ENCODE data around the gene AP4E1. TPM values are rescaled to one million over a fixed set of nuclear protein-coding genes. Genes with fewer than 3 reads are reported as not detected.
"Not testable (repeated sequence)": the region's sequence is repeated elsewhere in the genome, so short reads cannot be mapped to it uniquely, and the experiment has no call there.

Gene AP4E1
- total RNA-seq, 1 experiment from 2014 or later, result 6.0 TPM

GRCh38 chr15:50889589-50889988 lies 18.9 kb upstream of the AP4E1 start:
- no peak for DNase-seq (ENCODE audit: low spot score)

- no peak for DNase-seq (ENCODE audit: low spot score)
Observed at GRCh38 chr15:50890751-50891150, 17.7 kb upstream of the AP4E1 start.

- no peak for DNase-seq (ENCODE audit: low spot score)
Observed at GRCh38 chr15:50891159-50891558, 17.3 kb upstream of the AP4E1 start.

- no peak for DNase-seq (ENCODE audit: low spot score)
Observed at GRCh38 chr15:50893976-50894375, 14.5 kb upstream of the AP4E1 start.

- DNase-seq (ENCODE audit: low spot score), result not testable (repeated sequence)
Observed at GRCh38 chr15:50901390-50901789, 7.1 kb upstream of the AP4E1 start.

- no peak for DNase-seq (ENCODE audit: low spot score)
Observed at GRCh38 chr15:50904211-50904610, 4.3 kb upstream of the AP4E1 start.

GRCh38 chr15:50905055-50905454 lies 3.4 kb upstream of the AP4E1 start:
- DNase-seq (ENCODE audit: low spot score), result no peak

- no peak for DNase-seq (ENCODE audit: low spot score)
Observed at GRCh38 chr15:50906954-50907600, 1.4 kb upstream of the AP4E1 start.

- DNase-seq (ENCODE audit: low spot score), result peak; percentile 18
Observed at GRCh38 chr15:50907601-50908208, 778 bp upstream of the AP4E1 start.

GRCh38 chr15:50909010-50909317 lies 481 bp downstream of the AP4E1 start:
- peak; percentile 4 for DNase-seq (ENCODE audit: low spot score)

GRCh38 chr15:50910426-50910795 lies 1.9 kb downstream of the AP4E1 start:
- not testable (repeated sequence) for DNase-seq (ENCODE audit: low spot score)

GRCh38 chr15:50911001-50911400 lies 2.5 kb downstream of the AP4E1 start:
- no peak for DNase-seq (ENCODE audit: low spot score)

- no peak for DNase-seq (ENCODE audit: low spot score)
Observed at GRCh38 chr15:50911621-50912020, 3.1 kb downstream of the AP4E1 start.

GRCh38 chr15:50916400-50916799 lies 7.9 kb downstream of the AP4E1 start:
- no peak for DNase-seq (ENCODE audit: low spot score)

- not testable (repeated sequence) for DNase-seq (ENCODE audit: low spot score)
Observed at GRCh38 chr15:50919359-50919758, 10.9 kb downstream of the AP4E1 start.

GRCh38 chr15:50925281-50925680 lies 16.8 kb downstream of the AP4E1 start:
- no peak for DNase-seq (ENCODE audit: low spot score)

- no peak for DNase-seq (ENCODE audit: low spot score)
Observed at GRCh38 chr15:50929062-50929461, 20.6 kb downstream of the AP4E1 start.

- DNase-seq (ENCODE audit: low spot score), result no peak
Observed at GRCh38 chr15:50930792-50931191, 22.3 kb downstream of the AP4E1 start.

- DNase-seq (ENCODE audit: low spot score), result no peak
Observed at GRCh38 chr15:50933341-50933740, 24.9 kb downstream of the AP4E1 start.

- DNase-seq (ENCODE audit: low spot score), result no peak
Observed at GRCh38 chr15:50938525-50938924, 30.0 kb downstream of the AP4E1 start.

- no peak for DNase-seq (ENCODE audit: low spot score)
Observed at GRCh38 chr15:50939911-50940310, 31.4 kb downstream of the AP4E1 start.

- DNase-seq (ENCODE audit: low spot score), result no peak
Observed at GRCh38 chr15:50940506-50940905, 32.0 kb downstream of the AP4E1 start.

- no peak for DNase-seq (ENCODE audit: low spot score)
Observed at GRCh38 chr15:50943638-50944037, 35.2 kb downstream of the AP4E1 start.

GRCh38 chr15:50944672-50945071 lies 36.2 kb downstream of the AP4E1 start:
- DNase-seq (ENCODE audit: low spot score), result no peak
